GM21786 (cell line): ENCODE measurements around the gene DSCAM.
"Not testable (repeated sequence)": the region's sequence is repeated elsewhere in the genome, so short reads cannot be mapped to it uniquely, and the experiment has no call there.

Source experiments
- ATAC-seq: cut with Tn5 transposase; IDR thresholded peaks from one replicate; pipeline ENCODE4 v1.9.1; 2021; ENCODE audit not compliant: unreplicated experiment

Gene DSCAM

GRCh38 chr21:40846587-40847411 is at the start of gene DSCAM:
Gene DSCAM (minus strand): TSS chr21:40847158. CDS start chr21:40846661, 497 bp downstream.
- no peak for ATAC-seq

- not testable (repeated sequence) for ATAC-seq
Observed at GRCh38 chr21:40895697-40896096, 48.7 kb upstream of the DSCAM start.

- ATAC-seq: no peak
Observed at GRCh38 chr21:40886931-40887330, 40.0 kb upstream of the DSCAM start.

- no peak for ATAC-seq
Observed at GRCh38 chr21:40886006-40886405, 39.0 kb upstream of the DSCAM start.

- ATAC-seq: no peak
Observed at GRCh38 chr21:40882192-40882915, 35.4 kb upstream of the DSCAM start.

- no peak for ATAC-seq
Observed at GRCh38 chr21:40881767-40882166, 34.8 kb upstream of the DSCAM start.

GRCh38 chr21:40871099-40871498 is 24.1 kb upstream of the DSCAM start:
- ATAC-seq: no peak

- no peak for ATAC-seq
Observed at GRCh38 chr21:40863839-40864238, 16.9 kb upstream of the DSCAM start.

GRCh38 chr21:40858517-40858916 is 11.6 kb upstream of the DSCAM start:
- ATAC-seq: no peak

- no peak for ATAC-seq
Observed at GRCh38 chr21:40853956-40854688, 7.2 kb upstream of the DSCAM start.

- no peak for ATAC-seq
Observed at GRCh38 chr21:40852563-40852962, 5.6 kb upstream of the DSCAM start.

- no peak for ATAC-seq
Observed at GRCh38 chr21:40851749-40852148, 4.8 kb upstream of the DSCAM start.

- no peak for ATAC-seq
Observed at GRCh38 chr21:40850071-40850470, 3.1 kb upstream of the DSCAM start.

- no peak for ATAC-seq
Observed at GRCh38 chr21:40847951-40848350, 993 bp upstream of the DSCAM start.

GRCh38 chr21:40846103-40846502 is 855 bp downstream of the DSCAM start:
- ATAC-seq: no peak

GRCh38 chr21:40845441-40845995 is 1.4 kb downstream of the DSCAM start:
- ATAC-seq: no peak

GRCh38 chr21:40844935-40845334 is 2.0 kb downstream of the DSCAM start:
- ATAC-seq: no peak

- ATAC-seq: no peak
Observed at GRCh38 chr21:40842197-40842552, 4.8 kb downstream of the DSCAM start.

GRCh38 chr21:40841524-40842196 is 5.3 kb downstream of the DSCAM start:
- ATAC-seq: no peak

GRCh38 chr21:40840401-40841125 is 6.4 kb downstream of the DSCAM start:
- ATAC-seq: no peak
